ENCODE measurements around the gene PHKB.

DNA sequence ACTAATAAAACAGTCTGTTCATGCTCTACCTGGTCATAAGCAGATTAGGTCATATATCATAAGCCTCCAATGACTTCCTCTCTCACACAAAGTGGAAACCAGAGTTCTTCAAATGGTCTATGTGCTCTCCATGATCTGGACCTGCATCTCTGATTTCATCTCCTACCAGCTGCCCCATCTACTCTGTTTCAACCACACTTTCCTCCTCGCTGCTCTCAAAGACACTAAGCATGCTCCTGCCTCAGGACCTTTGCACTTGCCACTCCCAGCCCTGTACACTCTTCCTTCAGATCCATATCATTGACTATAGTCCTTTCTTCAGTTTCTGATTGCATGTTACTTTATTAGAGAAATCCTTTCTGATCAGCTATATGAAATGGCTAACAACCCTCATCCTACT lies 196.8 kb downstream of the PHKB start:
- no peak for TF ChIP-seq CTCF (IDR thresholded peaks at IDR 0.05)
- TF ChIP-seq POLR2A (IDR thresholded peaks at IDR 0.05), result no peak

Data from lower leg skin (tissue), 3 donors.